K562 (cell line): ENCODE measurements around the gene ADRA2A. TPM values are rescaled to one million over a fixed set of nuclear protein-coding genes. Genes with fewer than 3 reads are reported as not detected.
A peak's percentile ranks its signal among the peaks of the same experiment; 100 is the strongest.

Experiments
- ATAC-seq: fragments of 200-7000 bp; cut with Tn5 transposase; 3 replicates; pipeline ENCODE4 v1.9.1; 2020; ENCODE audit warnings: moderate library complexity
- BruUV-seq: library from RNA; stranded (reverse); fragments of 400-500 nt; replicated peaks from 2 replicates; lab custom pipeline; 2021; lab: Mats Ljungman, UMichigan
- CTCF ChIA-PET: fragments of 300-600 bp; formaldehyde crosslinking; extraction: SDS; loops from one replicate; lab custom pipeline; 2021; ENCODE audit warnings: low intra/inter-chr PET ratio; lab: Yijun Ruan, JAX
- POLR2A ChIA-PET: fragments of 300-600, 350-650 bp; sonication (Branson Sonifier 250); formaldehyde crosslinking; extraction: SDS; loops from one replicate; lab custom pipeline; 2021; ENCODE audit warnings: antibody characterized with exemption, inconsistent platforms; lab: Yijun Ruan, JAX
- DNase-seq, 4 experiments: peaks; one replicate each; pipeline versions ENCODE4 v3.0.0 to v3.0.0-alpha.2; 2011 to 2018; ENCODE audit warnings: low spot score in 3 of 4, mixed read lengths in 3 of 4; ENCODE audit errors: extremely low read depth in 1 of 4
- FAIRE-seq: peaks from 2 replicates; lab custom pipeline; 2011; peaks lifted over from hg19 to GRCh38; lab: Jason Lieb, UNC
- H2AFZ ChIP-seq: 2 replicates; pipeline ENCODE4 v1.6.0; 2011; ENCODE audit warnings: low read depth, low read length, control low read depth, inconsistent platforms
- H3K27ac ChIP-seq: fragments of 200-600 bp; 3 replicates; pipeline ENCODE4 v1.8.0; 2011; ENCODE audit warnings: low read depth, mild to moderate bottlenecking, control low read depth, inconsistent platforms, low read length, moderate library complexity, mixed read lengths; ENCODE audit errors: extremely low read depth
- H3K27me3 ChIP-seq, 2 experiments: fragments of 300-600 bp in 1 of 2; 2 replicates in 1 of 2; 3 replicates in 1 of 2; pipeline versions ENCODE4 v1.6.0 to v1.8.0; 2011; ENCODE audit warnings: inconsistent platforms in 2 of 2, low read length in 2 of 2, mild to moderate bottlenecking in 1 of 2, mixed read lengths in 1 of 2, moderate library complexity in 1 of 2; ENCODE audit not compliant: control insufficient read depth in 2 of 2, insufficient read depth in 2 of 2
- H3K36me3 ChIP-seq: fragments of 300-600 bp; 3 replicates; pipeline ENCODE4 v1.8.0; 2011; ENCODE audit warnings: mild to moderate bottlenecking, low read length, inconsistent platforms; ENCODE audit not compliant: control insufficient read depth, insufficient read depth
- H3K4me1 ChIP-seq, 2 experiments: fragments of 200-600 bp in 1 of 2; replicated peaks in 1 of 2; 2 replicates in 1 of 2; 3 replicates in 1 of 2; pipeline versions ENCODE4 v1.5.1 to v1.8.0; 2011; ENCODE audit warnings: inconsistent platforms in 2 of 2, low read length in 2 of 2, mild to moderate bottlenecking in 1 of 2, mixed read lengths in 1 of 2, moderate library complexity in 1 of 2; ENCODE audit not compliant: control insufficient read depth in 2 of 2, insufficient read depth in 2 of 2
- H3K4me2 ChIP-seq: 2 replicates; pipeline ENCODE4 v1.6.1; 2011; ENCODE audit warnings: low read length, control low read depth, inconsistent platforms, mixed read lengths; ENCODE audit not compliant: insufficient read depth
- H3K4me3 ChIP-seq: fragments of 200-600 bp; sonication (generic), shearing (Covaris generic); 2 replicates; pipeline ENCODE4 v1.5.1; 2016; ENCODE audit warnings: control low read depth, inconsistent platforms
- H3K79me2 ChIP-seq: fragments of 200-600 bp; 3 replicates; pipeline ENCODE4 v1.8.0; 2011; ENCODE audit warnings: low read length, inconsistent platforms; ENCODE audit not compliant: control insufficient read depth, insufficient read depth
- H3K9ac ChIP-seq, 2 experiments: 2 replicates each; pipeline versions ENCODE4 v1.6.0 to v1.6.1; 2011; ENCODE audit warnings: low read depth in 2 of 2, low read length in 2 of 2, control low read depth in 1 of 2, inconsistent platforms in 1 of 2, mild to moderate bottlenecking in 1 of 2, mixed read lengths in 1 of 2; ENCODE audit not compliant: insufficient read depth in 1 of 2
- H3K9me1 ChIP-seq: one replicate; pipeline ENCODE4 v1.6.0; 2011; ENCODE audit warnings: inconsistent platforms, mild to moderate bottlenecking, low read length, moderate library complexity; ENCODE audit not compliant: control insufficient read depth, insufficient read depth
- H3K9me3 ChIP-seq: replicated peaks from 2 replicates; pipeline ENCODE4 v1.5.1; 2011; ENCODE audit warnings: low read depth, low read length, inconsistent platforms; ENCODE audit not compliant: control insufficient read depth, insufficient read depth
- H4K20me1 ChIP-seq: replicated peaks from 2 replicates; pipeline ENCODE4 v1.6.1; 2011; ENCODE audit warnings: low read length, inconsistent platforms, mixed read lengths; ENCODE audit not compliant: control insufficient read depth, insufficient read depth
- HINFP ChIP-seq: fragments of 450-650 bp; conservative IDR thresholded peaks from 2 replicates; pipeline ENCODE4 v1.6.1; 2016; ENCODE audit warnings: missing genetic modification characterization, low read depth, mild to moderate bottlenecking, control low read depth, missing compliant biosample characterization
- RBM25 ChIP-seq: fragments of 200-400 bp; formaldehyde crosslinking; IDR thresholded peaks from 2 replicates; pipeline ENCODE4 v1.6.1; 2018; ENCODE audit warnings: low read length, low read depth, moderate library complexity; ENCODE audit not compliant: severe bottlenecking
- SPI1 ChIP-seq: IDR thresholded peaks from 2 replicates; pipeline ENCODE4 v1.6.1; 2011; ENCODE audit warnings: low read depth, low read length, control low read depth, borderline replicate concordance
- WGBS: fragments of 100-300 bp; shearing (Covaris generic); methylation state at CpG from one replicate; pipeline ENCODE4 v1.1.6; 2016; ENCODE audit warnings: low coverage, mixed read lengths; ENCODE audit not compliant: insufficient coverage; ENCODE audit errors: missing lambda C conversion rate; 5-methylcytosine and 5-hydroxymethylcytosine counted together
- in situ Hi-C: fragments of 300-500 bp; cut with MboI; formaldehyde crosslinking; loops from 4 replicates; pipeline ENCODE4 v1.15.0; 2018; ENCODE audit warnings: inconsistent platforms, mixed read lengths
- intact Hi-C: fragments of 100-400 bp; cut with micrococcal nuclease; formaldehyde crosslinking; loops from 2 replicates; pipeline ENCODE4 v1.14.2; 2022
- polyA plus RNA-seq, 8 experiments: library from polyadenylated mRNA; depleted of rRNA in 4 of 8; stranded (reverse) in 5 of 8; unstranded in 3 of 8; fragments of >200 nt; fragmentation: Nextera tagmentation in 2 of 8; fragmentation: Illumina TruSeq in 1 of 8; extraction: Ambion mirVana in 2 of 8; extraction: Trizol in 1 of 8; gene quantifications; 2 replicates each; pipeline versions ENCODE4 v1.2.1 to v1.2.3, GENCODE V29; 2011 to 2014; ENCODE audit warnings: inconsistent platforms in 1 of 8, missing spikeins in 1 of 8
- total RNA-seq, 7 experiments: library from RNA; depleted of rRNA in 6 of 7; stranded (reverse); fragments of >200 nt in 6 of 7; fragmentation: Illumina TruSeq in 2 of 7; extraction: Trizol in 2 of 7; gene quantifications; 2 replicates each; pipeline versions ENCODE4 v1.2.1 to v1.2.3, GENCODE V29; 2011 to 2021; ENCODE audit warnings: low replicate concordance in 1 of 7

ADRA2A gene
- total and polyA plus RNA-seq, 9 of the 15 experiments (the other 6 are each of a cell fraction or from before 2014, with no cell fraction given), result not detected

GRCh38 chr10:111123883-111124282, 47.1 kb downstream of the ADRA2A start (continued):
- TF ChIP-seq HINFP (tag), result no peak

- DNase-seq, result no peak
- in situ Hi-C loops, result no loop called here
Measured at GRCh38 chr10:111125102-111125501, 48.3 kb downstream of the ADRA2A start.

More at GRCh38 chr10:111125102-111125501, 48.3 kb downstream of the ADRA2A start:
- 0% methylated on average over 2 of the region's 2 CpGs for WGBS
- Histone ChIP-seq H2AFZ (no peak overlapping the region), H4K20me1 (no peaks in the 10 kb centered on the region), H3K4me2 (no peak overlapping the region), H3K27ac (no peak overlapping the region), H3K9me1 (no peaks in the 10 kb centered on the region), H3K4me1 (peaks cover 0 to 11% of the 10 kb centered on the region in 2 experiments; a peak in 3 of 5 replicates), H3K9me3 (no peaks in the 10 kb centered on the region), H3K79me2 (no peaks in the 10 kb centered on the region), H3K4me3 (no peak overlapping the region), H3K9ac (no peak overlapping the region), H3K27me3 (no peaks in the 10 kb centered on the region), H3K36me3 (no peaks in the 10 kb centered on the region)
- no peak for TF ChIP-seq SPI1
- peak; percentile 3 for TF ChIP-seq RBM25
- intact Hi-C loops, result no loop called here
- ChIA-PET POLR2A (no interaction called here), CTCF (no interaction called here)
- no peak for FAIRE-seq
- ATAC-seq, result no peak
- no TSS peak for BruUV-seq
